PC-9 (cell line): Measurements from ENCODE around the gene JAG1.

Experiments
- EZH2 ChIP-seq: fragments of 200-600 bp; sonication (generic); IDR thresholded peaks from 2 replicates; pipeline ENCODE4 v1.8.0; 2017; ENCODE audit warnings: antibody characterized with exemption, low read depth
- TF ChIP-seq, protein P1 (sequence below): fragments of 200-600 bp; sonication (generic); conservative IDR thresholded peaks from 2 replicates; pipeline ENCODE4 v1.6.1; 2017; ENCODE audit warnings: mixed run types, antibody characterized with exemption, mild to moderate bottlenecking, moderate library complexity

DNA sequence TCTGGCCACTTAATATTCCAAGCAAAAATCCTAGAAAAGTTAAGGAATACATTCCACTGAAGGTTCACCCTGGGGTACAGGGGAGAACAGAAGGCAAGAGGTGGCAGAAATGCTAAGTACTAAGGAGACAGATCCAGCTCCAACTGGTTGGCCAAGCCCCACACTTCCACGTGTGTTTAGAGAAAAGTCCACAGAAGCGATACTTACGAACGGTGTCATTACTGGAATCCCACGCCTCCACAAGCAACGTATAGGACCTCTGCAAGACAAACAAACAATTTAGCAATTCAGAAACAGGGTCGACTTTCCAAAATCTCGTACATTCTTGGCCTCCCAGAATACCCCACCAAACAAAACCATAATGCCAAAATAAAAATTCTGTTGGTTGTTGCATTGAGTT lies 10.0 kb downstream of the JAG1 start:
- TF ChIP-seq, protein P1, sequence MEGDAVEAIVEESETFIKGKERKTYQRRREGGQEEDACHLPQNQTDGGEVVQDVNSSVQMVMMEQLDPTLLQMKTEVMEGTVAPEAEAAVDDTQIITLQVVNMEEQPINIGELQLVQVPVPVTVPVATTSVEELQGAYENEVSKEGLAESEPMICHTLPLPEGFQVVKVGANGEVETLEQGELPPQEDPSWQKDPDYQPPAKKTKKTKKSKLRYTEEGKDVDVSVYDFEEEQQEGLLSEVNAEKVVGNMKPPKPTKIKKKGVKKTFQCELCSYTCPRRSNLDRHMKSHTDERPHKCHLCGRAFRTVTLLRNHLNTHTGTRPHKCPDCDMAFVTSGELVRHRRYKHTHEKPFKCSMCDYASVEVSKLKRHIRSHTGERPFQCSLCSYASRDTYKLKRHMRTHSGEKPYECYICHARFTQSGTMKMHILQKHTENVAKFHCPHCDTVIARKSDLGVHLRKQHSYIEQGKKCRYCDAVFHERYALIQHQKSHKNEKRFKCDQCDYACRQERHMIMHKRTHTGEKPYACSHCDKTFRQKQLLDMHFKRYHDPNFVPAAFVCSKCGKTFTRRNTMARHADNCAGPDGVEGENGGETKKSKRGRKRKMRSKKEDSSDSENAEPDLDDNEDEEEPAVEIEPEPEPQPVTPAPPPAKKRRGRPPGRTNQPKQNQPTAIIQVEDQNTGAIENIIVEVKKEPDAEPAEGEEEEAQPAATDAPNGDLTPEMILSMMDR = no peak
- no peak for TF ChIP-seq EZH2
